NOMO-1 treated with DMSO at 0.1 percent for 48 hours (cell line): ENCODE measurements around the gene ANKFN1.
A peak's percentile ranks its signal among the peaks of the same experiment; 100 is the strongest.
"Not testable (repeated sequence)": the region's sequence is repeated elsewhere in the genome, so short reads cannot be mapped to it uniquely, and the experiment has no call there.

Source experiments
- DNase-seq: peaks from one replicate; lab custom pipeline; 2025; ENCODE audit not compliant: unreplicated experiment; lab: John Stamatoyannopoulos, UW

ANKFN1 gene

DNA sequence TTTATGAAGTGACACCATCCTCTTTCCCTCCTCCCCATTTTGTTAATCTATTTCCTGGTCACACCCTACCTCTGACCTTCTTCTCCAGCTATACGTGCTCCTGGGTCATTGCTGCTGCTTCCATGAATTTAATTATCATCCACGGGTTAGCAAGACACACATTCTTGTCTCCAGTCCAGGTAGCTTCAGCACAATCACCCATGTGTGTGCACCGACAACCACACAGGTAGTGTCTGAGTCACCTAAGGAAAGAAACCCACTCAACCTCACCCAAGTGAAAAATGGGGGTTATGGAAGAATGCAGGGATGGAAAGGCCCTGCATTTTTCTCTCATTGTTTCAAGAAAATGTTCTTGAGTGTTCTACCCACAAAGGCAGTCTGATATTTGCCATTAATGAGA is 135.5 kb downstream of the ANKFN1 start:
- not testable (repeated sequence) for DNase-seq

DNA sequence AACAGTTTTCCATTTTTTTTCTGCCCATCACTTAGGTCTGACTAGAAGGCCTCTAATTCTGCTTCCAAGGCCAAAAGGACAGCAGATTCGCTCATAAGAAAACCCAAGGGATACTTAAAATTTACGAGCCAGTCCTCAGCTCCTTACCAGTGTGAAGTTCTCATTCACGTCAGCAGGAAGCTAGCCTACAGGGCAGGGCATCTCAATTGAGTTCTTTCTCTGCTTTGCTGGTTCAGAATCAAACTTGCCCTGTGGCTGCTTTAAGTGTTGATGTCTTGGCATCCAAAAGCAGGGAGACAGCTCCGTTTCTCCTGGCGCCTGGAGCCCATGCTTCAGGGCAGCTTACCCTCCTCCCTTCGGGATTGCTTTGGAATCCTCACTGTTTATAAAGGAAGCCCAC is 136.0 kb downstream of the ANKFN1 start:
- DNase-seq = no peak

DNA sequence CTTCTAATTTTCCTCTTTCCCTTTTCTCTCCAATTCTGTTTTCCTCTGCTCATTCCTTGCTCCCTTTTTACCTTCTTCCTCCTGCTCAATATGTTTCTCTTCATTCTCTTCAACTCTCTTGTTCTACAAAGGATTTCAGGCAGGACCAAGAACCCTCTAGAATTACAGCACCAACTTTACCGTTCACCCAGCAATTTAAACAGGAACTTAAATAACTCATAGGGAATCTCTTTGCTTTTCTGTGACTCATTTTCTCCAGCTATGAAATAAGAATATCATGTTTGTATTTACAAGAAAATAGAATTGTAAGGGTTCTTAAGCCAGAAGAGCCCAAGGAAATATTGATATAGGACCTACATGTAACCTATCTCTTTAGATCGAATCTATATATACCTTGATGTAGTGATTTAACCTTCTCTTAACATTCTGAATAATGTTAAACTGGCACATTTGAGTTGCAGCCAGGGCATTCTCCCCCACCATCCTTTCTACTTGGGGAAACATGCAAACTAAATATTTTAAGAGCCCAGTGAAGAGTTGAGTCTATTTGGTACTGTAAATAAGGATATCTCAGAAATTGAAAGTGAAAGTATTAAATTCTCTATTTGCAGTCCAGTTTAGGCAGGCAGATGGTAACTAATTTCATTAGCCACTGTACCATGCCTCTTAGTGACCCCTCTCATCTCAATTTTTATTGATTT is 137.0 kb downstream of the ANKFN1 start:
- peak; percentile 35 for DNase-seq

- DNase-seq = no peak
These were observed 137.5 kb downstream of the ANKFN1 start for GRCh38 chr17:56290802-56291118.

GRCh38 chr17:56291226-56291805 is 138.0 kb downstream of the ANKFN1 start:
- no peak for DNase-seq

GRCh38 chr17:56292010-56292409 is 138.7 kb downstream of the ANKFN1 start:
- no peak for DNase-seq

DNA sequence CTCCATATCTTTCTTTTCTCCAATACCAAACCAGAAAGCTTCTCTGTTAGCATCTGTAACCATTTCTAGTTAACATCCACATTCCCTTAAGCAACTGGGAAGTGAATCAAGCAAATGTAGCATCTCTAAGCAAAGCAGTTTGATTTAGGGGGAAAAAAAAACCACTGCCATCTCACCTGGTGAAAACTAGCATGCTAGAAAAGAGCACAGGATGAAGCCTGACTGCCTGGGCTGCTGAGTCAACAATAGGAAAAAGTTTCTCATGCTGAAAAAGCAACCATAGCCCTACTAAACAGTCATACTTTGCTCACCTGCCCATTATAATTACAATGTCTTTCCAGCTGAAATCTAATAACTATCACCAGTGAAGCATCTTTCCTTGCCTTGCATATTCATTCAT is 139.3 kb downstream of the ANKFN1 start:
- DNase-seq = no peak

DNA sequence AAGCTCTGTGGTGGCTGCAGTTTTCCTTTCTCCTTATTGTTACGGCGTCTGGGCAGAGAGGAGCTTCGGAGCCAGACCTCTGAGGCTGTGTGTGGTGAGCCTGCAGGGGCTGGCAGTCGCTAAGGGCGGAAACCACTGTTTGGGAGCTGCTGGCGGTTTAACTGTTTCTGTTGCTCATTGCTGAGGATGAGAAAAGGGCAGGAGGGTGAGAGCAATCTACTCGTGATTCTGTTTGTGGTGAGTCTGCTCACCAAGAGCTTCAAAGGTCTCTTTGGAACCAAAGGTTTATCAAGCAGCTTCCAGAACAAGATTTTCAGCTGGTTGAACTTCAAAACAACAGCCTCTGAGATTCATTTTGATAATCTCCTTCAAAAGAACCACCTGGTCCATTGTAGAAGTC is 143.9 kb downstream of the ANKFN1 start:
- peak; percentile 80 for DNase-seq

DNA sequence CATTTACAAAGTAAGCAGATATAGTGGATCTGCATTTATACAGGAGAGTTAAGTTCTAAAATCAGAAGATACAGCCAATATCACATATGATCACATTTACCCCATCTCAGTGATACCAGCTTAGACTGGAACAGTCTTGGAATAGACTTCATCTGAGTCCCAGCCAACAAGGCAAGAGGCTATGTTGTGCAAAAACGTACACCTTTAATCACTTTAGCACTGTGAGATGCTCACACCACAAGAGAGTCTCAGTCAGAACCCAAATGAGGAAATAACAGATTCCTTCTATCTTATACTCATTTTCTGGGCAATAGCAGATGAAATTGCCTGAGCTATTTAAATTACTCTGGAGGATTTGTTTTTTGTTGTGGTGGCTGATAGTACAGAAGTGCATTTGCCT is 145.6 kb downstream of the ANKFN1 start:
- DNase-seq = peak; percentile 8

- no peak for DNase-seq
These were observed 146.9 kb downstream of the ANKFN1 start for GRCh38 chr17:56300144-56300543.

- peak; percentile 21 for DNase-seq
These were observed 151.7 kb downstream of the ANKFN1 start for GRCh38 chr17:56305007-56305406.

GRCh38 chr17:56309897-56310296 is 156.6 kb downstream of the ANKFN1 start:
- no peak for DNase-seq

DNA sequence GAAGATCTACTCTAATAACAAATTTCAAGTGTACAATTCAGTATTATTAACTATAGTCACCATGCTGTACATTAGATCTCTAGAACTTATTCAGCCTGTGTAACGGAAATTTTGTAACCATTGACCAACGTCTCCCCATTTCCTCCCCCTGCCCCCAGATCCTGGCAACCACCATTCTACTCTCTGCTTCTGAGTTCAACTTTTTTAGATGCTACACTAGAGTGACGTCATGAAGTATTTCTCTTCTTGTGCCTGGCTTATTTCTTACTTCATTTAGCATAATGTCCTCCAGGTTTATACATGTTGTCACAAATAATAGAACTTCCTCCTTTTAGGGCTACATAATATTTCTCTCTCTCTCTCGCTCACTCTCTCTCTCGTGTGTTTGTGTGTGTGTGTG is 157.5 kb downstream of the ANKFN1 start:
- peak; percentile 66 for DNase-seq

DNA sequence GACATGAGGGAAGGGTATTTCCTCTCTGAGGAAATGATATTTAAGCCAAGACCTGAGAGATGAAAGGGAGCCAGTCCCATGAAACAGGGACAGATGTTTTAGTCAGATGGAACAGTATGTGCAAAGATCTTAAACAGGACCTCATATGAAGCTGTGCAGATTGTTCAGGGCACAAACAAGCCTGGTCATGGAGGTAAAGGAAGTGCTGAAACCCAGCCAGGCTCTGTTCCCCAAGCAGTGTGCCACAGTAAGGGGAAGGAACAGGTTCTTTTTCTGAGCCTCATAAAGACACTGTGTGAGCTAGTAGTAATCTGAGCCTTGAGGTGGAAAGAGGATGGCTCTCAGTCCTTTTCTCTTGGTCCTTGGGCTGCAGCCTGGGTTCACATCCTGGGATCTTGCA is 159.9 kb downstream of the ANKFN1 start:
- peak; percentile 52 for DNase-seq

- peak; percentile 73 for DNase-seq
These were observed 160.8 kb downstream of the ANKFN1 start for GRCh38 chr17:56314026-56314425.

- DNase-seq = no peak
These were observed 161.8 kb downstream of the ANKFN1 start for GRCh38 chr17:56314984-56315602.

DNA sequence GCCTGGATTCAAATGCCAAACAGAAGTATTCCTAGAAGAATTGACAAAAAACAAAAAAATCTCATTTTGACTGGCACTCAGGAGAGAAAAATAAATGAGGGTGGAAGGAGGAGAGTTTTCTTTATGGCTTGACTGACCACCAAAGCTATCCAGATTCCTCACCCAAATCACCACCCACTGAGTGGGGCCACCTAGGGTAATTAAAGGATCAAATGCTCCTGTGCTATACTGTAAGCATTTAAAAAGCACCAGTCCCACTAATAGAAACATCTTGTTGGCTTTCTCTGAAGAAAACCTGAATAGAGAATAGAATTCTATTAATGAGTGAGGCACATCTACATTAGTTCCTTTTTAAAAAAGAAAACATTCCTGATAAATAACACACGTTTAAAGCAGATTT is 163.3 kb downstream of the ANKFN1 start:
- DNase-seq = no peak

GRCh38 chr17:56317351-56318208 is 164.3 kb downstream of the ANKFN1 start:
- DNase-seq = no peak

- DNase-seq = peak; percentile 63
These were observed 166.3 kb downstream of the ANKFN1 start for GRCh38 chr17:56319531-56319930.

GRCh38 chr17:56320443-56320842 is 167.2 kb downstream of the ANKFN1 start:
- DNase-seq = no peak

- no peak for DNase-seq
These were observed 169.7 kb downstream of the ANKFN1 start for GRCh38 chr17:56322991-56323390.

DNA sequence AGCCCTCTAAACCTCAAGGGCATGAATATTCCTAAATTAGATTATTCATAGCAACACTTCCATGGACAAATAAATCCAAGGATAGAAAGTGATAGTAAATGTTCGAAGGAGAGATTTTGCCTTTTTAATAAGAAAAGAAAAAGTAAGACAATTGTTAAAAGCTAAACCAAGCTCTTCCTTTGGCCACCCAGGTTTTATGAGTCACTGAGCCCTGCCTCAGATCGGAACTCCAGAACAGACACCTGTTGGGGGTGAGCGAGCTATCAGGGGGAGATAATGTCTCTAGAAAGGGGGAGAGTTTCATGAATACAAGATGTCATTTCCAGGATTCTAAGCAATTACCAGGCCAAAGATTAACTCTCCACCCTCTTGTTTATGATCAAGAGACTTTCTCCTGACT is 171.4 kb downstream of the ANKFN1 start:
- DNase-seq = no peak
